Activated CD4-positive, alpha-beta T cell treated with anti-CD3 and anti-CD28 coated beads, Interleukin-2, amount 50 U/mL, for 24 hours (primary cell): ENCODE results near the gene PRPF40A.

ENCODE experiments used
- DNase-seq, 2 donors: peaks; one replicate each; pipeline ENCODE4 v3.0.0-alpha.2; 2020; ENCODE audit warnings: low read depth in 1 of 2, low spot score in 1 of 2

The PRPF40A gene

DNA sequence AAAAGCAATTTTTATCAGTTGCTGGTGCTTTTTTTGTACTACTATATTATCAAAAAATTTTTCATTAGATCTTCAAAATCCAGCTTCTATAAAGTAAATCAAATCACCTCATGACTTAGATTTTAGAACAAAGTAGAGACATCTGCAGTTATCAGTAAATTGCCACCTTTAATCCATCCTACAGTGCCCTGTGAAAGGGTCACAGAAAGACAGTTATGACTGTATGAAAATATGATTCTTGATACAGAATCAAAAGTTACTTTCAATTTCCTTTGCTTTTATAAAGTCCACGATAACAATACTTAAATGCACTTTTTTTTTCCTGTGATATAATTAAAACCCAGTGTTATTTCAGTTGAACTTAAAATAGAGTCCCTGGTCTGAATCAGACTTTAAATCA, 61.4 kb downstream of the PRPF40A start:
- DNase-seq: no peak

DNA sequence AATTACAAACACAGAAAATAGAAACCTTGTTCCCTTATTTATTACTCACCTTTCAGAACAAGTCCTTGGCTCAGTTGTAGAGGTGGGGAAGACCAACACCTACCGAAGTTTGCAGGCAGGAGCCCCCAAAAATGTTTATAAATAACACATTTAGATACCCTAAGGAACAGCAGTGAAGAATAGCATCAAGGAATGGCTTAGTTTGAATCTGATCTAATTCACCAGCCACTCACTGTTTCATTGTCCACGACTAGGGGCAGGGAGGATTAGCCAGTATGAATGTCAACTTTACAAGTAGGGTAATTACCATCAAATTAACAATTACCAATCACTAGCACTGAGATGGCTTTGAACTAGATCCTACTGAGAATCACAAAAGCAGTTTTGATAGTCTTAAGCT, 65.4 kb downstream of the PRPF40A start:
- DNase-seq: no peak

DNA sequence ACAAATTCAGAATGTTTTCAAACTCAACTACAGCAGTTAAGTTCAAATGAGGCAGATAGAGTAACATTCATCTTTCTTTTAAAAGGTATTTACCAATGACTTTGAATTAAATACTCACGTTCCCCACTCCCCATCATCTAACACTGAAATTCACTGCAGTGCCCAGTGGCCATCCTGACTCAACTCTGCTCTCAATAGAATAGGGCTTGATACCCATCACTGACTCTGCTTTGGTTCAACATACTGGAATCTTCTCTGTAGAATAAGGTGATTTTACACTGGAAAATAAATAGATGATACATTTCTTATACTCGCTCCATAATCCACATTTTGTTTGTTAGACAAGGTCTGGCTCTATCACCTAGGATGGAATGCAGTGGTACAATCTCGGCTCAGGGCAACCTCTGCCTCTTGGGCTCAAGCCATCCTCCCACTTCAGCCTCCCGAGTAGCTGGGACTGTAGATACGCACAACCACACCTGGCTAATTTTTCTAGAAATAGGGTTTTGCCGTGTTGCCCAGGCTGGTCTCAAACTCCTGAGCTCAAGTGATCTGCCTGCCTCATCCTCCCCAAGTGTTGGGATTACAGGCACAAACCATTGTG, 66.4 kb downstream of the PRPF40A start:
- DNase-seq: no peak

DNA sequence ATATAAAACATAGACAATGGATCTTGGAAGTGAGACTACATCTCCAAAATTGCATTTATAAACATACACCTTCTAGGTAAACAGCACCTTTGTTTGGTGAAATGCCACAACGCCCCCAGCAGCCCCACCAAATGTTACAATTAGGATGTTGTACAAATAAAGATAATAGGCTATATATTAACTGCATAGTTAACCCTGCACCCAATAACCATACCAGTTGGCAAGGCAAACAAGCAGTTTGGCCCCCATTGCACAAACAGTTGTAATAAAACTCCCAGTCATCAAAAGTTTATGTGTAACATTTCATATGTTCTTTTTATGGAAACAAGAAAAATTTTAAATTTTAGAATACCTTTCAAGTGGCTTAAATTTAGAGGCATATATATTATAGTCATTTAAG, 67.3 kb downstream of the PRPF40A start:
- DNase-seq: no peak

DNA sequence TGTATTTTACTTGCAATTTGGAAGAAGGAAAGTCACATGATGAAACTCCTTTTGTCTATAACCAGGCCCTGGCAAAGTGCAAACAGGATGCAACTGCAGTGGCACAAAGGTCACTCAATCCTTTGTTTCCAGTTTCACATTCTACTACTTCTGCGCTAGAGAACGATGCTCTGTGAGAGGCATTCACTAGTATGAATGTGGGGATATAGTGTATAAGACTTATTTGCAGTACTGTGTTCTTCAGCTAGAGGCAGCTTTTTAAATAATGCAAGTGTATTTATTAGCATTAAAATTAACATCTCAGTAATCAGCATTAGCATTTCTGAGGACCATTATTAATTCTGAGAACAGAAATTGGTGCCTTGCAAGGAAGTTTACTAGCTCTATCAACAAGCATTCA, 68.9 kb downstream of the PRPF40A start:
- no peak for DNase-seq

DNA sequence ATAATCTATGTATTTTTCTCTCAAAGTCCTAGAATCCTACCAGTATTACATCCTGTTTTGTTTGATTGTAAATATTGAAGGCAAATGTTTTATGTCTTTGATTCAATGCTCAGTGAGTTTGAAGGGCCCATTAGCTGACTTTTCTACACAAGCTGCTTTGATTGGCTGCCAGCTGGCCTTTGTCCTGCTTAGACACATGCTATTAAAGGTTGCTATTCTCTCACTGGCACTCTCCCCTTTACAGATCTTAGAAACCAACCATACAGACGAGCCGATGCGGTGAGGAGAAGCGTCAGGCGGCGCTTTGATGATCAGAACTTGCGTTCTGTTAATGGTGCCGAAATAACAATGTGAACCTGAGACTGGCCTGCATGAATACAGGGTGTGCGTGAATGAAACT, 69.7 kb downstream of the PRPF40A start:
- DNase-seq: no peak

DNA sequence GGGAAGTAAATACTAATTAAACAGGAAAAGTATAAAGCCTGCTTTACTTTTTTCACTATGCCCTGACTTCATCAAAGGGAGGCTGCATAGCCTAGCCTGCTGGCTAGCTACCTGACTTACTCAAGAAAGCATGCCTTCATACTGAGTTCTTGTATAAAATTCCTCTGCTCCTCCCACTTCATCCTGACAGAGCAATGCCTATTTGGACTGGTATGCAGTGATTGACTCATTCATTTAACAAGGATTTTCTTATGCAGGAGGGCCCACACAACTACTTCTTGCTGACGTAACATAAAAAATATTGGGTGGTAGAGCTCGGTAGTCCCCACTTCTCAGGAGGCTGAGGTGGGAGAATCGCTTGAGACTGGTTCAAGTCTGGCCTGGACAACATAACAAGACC, 70.5 kb downstream of the PRPF40A start:
- no peak for DNase-seq

DNA sequence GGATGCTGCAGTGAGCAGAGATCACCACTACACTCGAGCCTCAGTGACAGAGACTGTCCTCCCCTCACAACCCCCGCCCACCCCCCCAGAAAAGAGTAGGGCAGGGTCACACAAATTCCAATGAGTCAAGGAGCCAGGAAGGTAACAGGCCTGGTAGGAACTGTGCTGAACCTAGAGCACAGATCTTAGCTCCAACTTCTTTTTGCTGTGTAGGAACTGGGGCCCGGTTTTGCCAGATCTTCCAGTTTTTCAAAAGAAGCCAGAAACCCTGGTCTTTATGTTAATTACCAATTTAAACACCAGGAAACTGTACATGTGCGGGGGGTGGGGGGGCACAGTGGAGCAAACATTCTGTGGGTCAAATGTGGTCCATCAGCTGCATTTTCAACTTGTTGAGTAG, 71.0 kb downstream of the PRPF40A start:
- DNase-seq: no peak

DNA sequence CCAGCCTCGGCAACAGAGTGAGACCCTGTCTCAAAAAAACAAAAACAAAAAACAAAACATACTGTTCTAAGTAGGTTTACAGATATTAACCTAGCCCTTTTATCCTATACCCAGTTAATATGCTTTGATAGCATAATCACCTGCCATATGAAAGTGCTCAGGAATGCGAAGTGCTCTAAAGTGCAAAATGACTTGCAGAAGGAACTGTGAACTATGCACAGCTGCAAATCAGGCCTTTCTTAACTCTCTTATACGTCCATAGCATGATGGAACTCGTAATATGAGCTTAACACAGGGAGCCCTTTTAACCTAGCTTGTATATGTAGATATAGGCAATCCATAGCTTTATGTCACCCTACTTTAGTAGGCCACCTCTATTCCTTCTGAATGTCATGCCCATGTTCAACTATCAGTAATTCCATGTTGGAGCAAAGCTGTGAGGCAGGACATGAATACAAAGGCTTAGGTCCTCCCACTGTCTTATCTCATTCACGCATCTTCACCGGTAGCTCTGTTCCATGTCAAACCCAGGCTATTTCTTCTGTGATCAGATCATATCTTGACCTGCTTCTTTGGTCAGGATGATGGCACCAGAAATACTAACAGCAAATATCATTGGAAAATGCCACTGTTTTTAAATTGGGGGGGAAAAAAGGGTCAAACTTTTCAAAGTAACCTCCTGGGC, 72.9 kb downstream of the PRPF40A start:
- no peak for DNase-seq

DNA sequence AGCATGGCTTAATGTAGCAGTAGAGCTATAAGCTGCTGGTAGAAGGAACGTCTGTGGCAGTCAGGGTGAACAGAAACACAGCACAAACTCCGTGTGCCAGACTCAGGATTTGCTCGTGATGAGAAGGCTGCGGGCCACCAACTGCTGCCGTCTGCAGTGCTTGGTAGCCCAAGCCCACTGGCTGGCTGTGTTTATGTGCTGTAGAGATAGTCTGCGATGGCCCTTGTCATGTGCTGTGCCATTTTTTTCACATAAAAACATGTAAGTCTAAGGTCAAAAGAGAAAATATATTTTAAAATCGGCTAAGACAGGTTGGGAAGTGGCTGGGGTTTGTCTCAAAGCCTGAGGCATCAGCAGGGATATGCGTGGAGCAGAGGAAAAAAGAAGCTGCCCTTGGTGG, 78.7 kb downstream of the PRPF40A start:
- no peak for DNase-seq

DNA sequence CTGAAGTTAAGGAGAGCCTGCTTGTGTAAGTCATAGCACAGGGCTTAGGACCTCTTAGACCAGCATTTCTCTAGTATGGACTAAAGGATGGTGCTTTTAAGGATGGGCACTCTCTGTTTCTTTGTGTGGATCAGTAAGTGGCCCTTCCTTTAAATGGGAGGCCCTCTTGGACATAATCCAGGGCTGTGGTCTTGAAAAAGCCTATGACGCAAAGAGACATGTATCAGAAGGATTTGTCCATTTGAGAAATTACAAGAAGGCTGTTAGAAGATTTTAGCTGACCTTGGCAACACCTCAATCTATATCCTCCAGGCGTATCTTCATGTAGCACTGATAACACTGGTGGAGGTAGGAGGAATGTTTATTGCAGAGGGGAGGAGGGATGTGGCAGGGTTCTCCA, 79.2 kb downstream of the PRPF40A start:
- DNase-seq: no peak

DNA sequence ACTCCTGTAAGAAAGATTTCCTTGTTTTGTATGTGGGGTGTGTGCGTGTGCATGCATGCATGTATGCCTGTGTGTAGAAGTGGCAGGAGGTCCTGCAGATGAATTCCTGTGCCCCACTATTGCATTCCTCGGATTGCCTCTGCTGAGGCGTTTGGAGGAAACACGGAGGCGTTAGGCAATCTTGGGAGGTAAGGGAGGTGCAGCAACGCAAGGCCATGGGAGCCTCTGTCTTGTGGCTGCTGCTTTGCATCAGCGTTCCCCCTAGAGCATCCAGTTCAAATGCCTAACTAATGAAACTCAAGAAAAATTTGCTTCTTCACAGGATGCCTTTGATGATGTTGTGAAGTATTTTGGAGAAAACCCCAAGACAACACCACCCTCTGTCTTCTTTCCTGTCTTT, 80.0 kb downstream of the PRPF40A start:
- DNase-seq: no peak

DNA sequence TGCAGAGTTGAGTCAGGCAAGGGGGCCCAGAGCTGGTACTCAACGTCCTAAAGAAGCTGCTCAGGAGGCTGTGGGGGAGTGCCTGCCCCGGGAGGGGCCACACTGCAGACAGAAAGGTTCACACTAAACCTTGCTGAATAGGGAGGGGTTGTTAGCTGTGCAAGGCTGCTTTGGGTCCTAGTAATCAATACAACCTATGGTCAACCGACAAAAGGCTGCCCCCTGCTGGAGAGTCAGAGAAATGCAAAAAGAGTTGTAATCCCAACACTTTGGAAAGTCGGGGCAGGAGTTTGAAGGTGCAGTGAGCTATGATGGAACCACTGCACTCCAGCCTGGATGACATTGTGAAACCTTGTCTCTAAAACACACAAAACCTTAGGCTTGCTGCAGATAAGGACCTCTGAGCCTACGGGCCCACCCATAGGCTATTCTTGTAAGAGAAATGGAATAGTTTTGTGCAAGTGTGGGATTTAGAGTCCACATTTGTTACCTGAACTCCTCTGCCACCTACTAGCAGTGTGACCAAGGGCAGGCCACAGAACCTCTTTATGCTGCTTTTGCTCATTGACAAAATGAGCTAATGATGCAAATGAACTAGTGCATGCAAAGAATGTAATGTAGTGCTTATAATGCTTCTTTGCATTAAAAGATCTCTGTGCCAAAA, 81.5 kb downstream of the PRPF40A start:
- DNase-seq: peak; percentile 39 to 59

DNA sequence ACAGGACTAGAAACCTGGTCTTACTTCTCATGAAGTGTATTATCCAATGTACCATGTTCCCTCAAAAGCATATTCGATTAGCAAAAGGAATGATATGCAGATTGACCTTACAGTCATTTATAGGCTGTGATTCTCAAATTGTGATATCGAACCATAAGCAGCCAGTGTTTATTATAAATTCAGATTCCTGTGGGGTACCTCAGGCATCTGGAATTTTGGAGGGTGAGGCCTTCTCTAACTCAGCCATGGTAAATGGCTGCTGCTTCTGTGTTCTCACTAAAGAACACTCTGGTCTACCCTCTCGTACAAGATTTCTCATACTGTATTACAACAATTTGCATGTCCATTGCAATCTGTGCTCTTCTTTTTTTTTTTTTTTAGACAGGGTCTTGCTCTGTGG, 84.5 kb downstream of the PRPF40A start:
- no peak for DNase-seq

DNA sequence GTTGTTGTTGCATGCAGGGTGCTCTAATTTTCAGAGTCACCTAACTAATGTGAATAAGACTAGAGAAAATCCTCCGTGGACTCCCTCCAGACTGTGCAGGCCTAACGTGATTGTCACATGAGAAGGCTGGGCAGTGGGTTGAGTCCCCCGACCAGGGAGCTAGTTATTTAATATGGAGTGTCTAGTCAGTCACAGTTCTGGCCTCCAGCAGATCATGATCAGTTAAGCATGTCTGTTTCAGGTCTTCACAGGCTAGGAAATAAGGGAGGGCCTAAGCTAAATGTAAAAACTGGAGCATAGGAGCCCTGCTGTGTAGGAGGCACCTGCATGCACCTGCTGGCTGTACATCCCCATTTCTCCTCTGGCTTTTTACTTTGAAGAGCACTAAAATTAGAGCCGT, 86.8 kb downstream of the PRPF40A start:
- no peak for DNase-seq

DNA sequence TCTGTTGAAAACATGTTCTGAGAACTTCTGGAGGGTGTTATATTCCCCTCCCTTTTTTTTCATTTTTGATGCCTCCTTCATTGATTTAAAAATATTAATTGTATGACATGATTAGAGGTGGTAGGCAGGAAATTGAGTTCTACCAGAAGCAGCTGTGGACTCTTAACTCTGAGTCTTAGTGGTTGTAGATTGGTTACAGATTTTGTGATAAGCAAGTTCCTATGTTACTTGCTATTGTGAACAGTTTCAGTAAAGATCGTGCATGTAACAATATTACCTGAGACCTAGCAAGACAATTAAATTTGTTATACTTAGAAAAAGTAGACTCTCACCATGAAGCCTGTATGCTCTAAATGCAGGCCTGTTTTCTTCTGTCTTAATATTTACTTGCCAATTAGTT, 88.1 kb downstream of the PRPF40A start:
- DNase-seq: no peak

DNA sequence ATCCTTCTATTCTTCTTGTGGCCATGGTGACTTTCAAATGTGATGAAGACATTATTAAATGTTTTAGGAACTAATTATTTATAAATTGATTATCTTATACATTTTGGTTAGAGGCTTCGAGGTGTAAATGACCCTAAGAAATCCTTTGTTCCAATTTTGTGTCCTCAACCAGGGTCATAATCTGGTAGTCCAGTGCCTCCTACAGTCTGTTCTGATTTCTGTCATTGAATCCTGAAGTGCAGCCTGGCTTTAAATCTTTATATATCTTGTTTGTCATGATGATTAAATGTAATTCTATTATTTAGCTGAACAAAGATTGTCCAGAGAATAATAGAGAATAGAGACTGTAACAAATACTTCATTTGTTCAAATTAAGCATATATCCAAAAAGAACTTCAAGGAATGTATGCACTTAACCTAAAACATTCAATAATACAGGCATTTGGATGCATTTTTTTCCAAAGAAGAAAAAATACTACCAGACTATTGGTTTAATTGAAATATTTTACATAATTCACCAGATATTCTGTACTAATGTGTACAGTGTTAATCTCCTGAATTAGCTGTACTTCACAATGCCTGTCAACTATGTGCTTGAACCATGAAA, 89.8 kb downstream of the PRPF40A start:
- no peak for DNase-seq

DNA sequence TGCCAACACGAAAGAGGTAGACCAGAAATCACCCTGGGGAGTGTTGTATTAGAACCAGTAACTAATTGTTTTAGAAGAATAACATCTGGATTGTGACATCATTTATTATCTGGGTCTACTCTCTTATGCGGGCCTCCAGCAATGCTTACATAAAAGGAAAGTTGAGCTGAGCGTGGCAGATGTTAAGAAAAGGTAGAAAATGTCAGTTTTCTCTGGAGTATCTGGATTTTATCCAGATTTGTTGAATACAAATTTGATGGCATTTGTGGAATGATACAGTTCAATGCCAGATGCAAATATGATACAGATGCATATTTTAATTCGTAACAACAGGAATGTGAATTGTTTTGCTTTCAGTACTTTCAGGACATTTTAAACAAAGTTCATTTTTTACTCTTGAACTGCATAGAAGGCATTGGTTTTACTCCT, 90.3 kb downstream of the PRPF40A start:
- DNase-seq: no peak

DNA sequence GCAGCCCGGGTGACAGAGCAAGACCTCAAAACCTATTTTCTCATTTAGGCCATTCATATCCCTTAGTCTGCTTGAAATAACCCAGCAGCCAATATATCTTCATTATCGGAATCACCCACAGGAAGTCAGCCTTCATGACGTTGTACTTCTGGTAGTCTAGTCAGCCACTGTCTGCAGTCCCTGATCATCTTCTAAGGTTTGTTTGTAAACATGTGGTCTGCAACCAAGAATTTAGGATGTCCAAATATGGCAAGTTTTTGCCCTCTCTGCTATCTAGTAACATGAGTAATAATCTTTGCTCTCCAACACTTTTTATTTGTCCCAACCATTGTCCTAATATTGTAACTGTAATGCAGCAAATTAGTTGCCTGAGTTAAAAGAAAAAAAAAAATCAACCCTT, 92.5 kb downstream of the PRPF40A start:
- DNase-seq: no peak

DNA sequence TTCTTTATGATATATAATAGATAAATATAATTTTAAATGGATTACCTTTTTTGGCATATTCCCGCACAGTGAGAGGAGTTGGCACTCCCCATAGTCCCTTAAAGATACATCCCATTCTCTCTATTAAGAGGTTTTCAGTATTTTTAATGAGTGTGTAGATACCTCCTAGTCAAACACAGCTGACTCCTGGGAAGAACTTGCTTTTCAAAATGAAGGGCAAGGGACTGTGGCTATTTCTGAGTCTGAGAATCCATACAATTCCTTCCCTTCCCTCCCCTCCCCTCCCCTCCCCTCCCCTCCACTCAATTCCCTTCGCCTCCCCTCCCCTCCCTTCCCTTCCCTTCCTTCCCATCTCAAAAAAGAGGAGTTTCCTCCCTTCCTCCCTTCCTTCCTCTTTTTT, 93.5 kb downstream of the PRPF40A start:
- no peak for DNase-seq

DNA sequence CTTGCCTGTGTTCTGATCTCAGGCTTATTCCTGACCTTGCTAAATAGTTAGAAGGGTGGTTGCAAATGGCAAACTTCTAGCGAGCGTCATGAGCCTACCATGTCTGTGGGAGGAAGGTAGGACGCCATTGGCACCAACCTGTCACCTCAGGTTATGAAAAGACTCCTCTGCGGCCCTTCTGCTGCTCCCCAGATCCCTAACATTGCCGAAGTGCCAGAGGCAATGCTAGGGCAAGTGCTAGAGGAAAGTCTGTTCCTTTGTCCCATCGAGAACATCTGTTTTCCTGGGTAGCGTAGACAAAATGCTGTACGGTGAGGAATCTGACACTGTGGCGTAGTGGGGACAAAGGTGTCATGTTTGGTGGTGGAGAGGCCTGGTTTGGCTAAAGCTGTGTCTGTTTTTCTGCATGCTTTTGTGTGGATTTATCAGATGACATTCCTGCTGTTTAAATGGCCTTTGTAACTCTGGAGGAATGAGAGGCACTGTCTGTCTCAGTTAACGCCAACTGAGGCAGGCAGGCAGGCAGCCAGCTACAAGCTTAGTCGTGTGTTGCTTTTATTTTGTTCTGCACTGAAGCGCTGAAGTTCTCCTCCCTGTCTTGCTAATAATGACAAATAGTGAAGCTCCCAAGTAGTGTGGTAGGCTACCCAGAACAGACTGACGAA, 94.1 kb downstream of the PRPF40A start:
- no peak for DNase-seq

DNA sequence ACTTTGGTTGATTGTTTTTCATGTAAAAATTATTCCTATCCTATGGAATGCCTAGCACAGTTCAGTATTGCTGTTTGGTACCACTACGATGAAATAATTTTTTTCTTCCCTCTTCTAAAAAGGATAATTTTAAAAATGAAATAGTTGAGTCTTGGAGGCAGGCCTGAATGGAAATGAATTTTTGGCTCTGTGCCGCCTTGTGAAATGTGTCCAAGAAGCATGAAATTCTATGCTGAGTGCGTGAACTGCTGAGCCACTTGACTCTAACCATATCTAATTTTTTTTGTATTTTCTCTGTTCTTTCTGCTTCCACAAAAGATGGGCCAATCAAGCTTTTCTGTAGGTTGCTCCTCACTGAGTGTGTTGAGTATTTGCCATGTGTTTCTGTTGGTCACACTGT, 95.0 kb downstream of the PRPF40A start:
- DNase-seq: no peak
